K562 (cell line): ENCODE results near the gene ZNF202. TPM values are rescaled to one million over a fixed set of nuclear protein-coding genes. Genes with fewer than 3 reads are reported as not detected.

Source experiments
- ATAC-seq: fragments of 200-7000 bp; cut with Tn5 transposase; 3 replicates; pipeline ENCODE4 v1.9.1; 2020; ENCODE audit warnings: moderate library complexity
- BruUV-seq: library from RNA; stranded (reverse); fragments of 400-500 nt; replicated peaks from 2 replicates; lab custom pipeline; 2021; lab: Mats Ljungman, UMichigan
- CTCF ChIA-PET: fragments of 300-600 bp; formaldehyde crosslinking; extraction: SDS; loops from one replicate; lab custom pipeline; 2021; ENCODE audit warnings: low intra/inter-chr PET ratio; lab: Yijun Ruan, JAX
- POLR2A ChIA-PET: fragments of 300-600, 350-650 bp; sonication (Branson Sonifier 250); formaldehyde crosslinking; extraction: SDS; loops from one replicate; lab custom pipeline; 2021; ENCODE audit warnings: antibody characterized with exemption, inconsistent platforms; lab: Yijun Ruan, JAX
- DNase-seq, 4 experiments: peaks; one replicate each; pipeline versions ENCODE4 v3.0.0 to v3.0.0-alpha.2; 2011 to 2018; ENCODE audit warnings: low spot score in 3 of 4, mixed read lengths in 3 of 4; ENCODE audit errors: extremely low read depth in 1 of 4
- FAIRE-seq: peaks from 2 replicates; lab custom pipeline; 2011; peaks lifted over from hg19 to GRCh38; lab: Jason Lieb, UNC
- H2AFZ ChIP-seq: 2 replicates; pipeline ENCODE4 v1.6.0; 2011; ENCODE audit warnings: low read depth, low read length, control low read depth, inconsistent platforms
- H3K27ac ChIP-seq: fragments of 200-600 bp; 3 replicates; pipeline ENCODE4 v1.8.0; 2011; ENCODE audit warnings: low read depth, mild to moderate bottlenecking, control low read depth, inconsistent platforms, low read length, moderate library complexity, mixed read lengths; ENCODE audit errors: extremely low read depth
- H3K27me3 ChIP-seq, 2 experiments: fragments of 300-600 bp in 1 of 2; 2 replicates in 1 of 2; 3 replicates in 1 of 2; pipeline versions ENCODE4 v1.6.0 to v1.8.0; 2011; ENCODE audit warnings: inconsistent platforms in 2 of 2, low read length in 2 of 2, mild to moderate bottlenecking in 1 of 2, mixed read lengths in 1 of 2, moderate library complexity in 1 of 2; ENCODE audit not compliant: control insufficient read depth in 2 of 2, insufficient read depth in 2 of 2
- H3K36me3 ChIP-seq: fragments of 300-600 bp; 3 replicates; pipeline ENCODE4 v1.8.0; 2011; ENCODE audit warnings: mild to moderate bottlenecking, low read length, inconsistent platforms; ENCODE audit not compliant: control insufficient read depth, insufficient read depth
- H3K4me1 ChIP-seq, 2 experiments: fragments of 200-600 bp in 1 of 2; replicated peaks in 1 of 2; 2 replicates in 1 of 2; 3 replicates in 1 of 2; pipeline versions ENCODE4 v1.5.1 to v1.8.0; 2011; ENCODE audit warnings: inconsistent platforms in 2 of 2, low read length in 2 of 2, mild to moderate bottlenecking in 1 of 2, mixed read lengths in 1 of 2, moderate library complexity in 1 of 2; ENCODE audit not compliant: control insufficient read depth in 2 of 2, insufficient read depth in 2 of 2
- H3K4me2 ChIP-seq: 2 replicates; pipeline ENCODE4 v1.6.1; 2011; ENCODE audit warnings: low read length, control low read depth, inconsistent platforms, mixed read lengths; ENCODE audit not compliant: insufficient read depth
- H3K4me3 ChIP-seq: fragments of 200-600 bp; sonication (generic), shearing (Covaris generic); 2 replicates; pipeline ENCODE4 v1.5.1; 2016; ENCODE audit warnings: control low read depth, inconsistent platforms
- H3K79me2 ChIP-seq: fragments of 200-600 bp; 3 replicates; pipeline ENCODE4 v1.8.0; 2011; ENCODE audit warnings: low read length, inconsistent platforms; ENCODE audit not compliant: control insufficient read depth, insufficient read depth
- H3K9ac ChIP-seq, 2 experiments: 2 replicates each; pipeline versions ENCODE4 v1.6.0 to v1.6.1; 2011; ENCODE audit warnings: low read depth in 2 of 2, low read length in 2 of 2, control low read depth in 1 of 2, inconsistent platforms in 1 of 2, mild to moderate bottlenecking in 1 of 2, mixed read lengths in 1 of 2; ENCODE audit not compliant: insufficient read depth in 1 of 2
- H3K9me1 ChIP-seq: one replicate; pipeline ENCODE4 v1.6.0; 2011; ENCODE audit warnings: inconsistent platforms, mild to moderate bottlenecking, low read length, moderate library complexity; ENCODE audit not compliant: control insufficient read depth, insufficient read depth
- H3K9me3 ChIP-seq: replicated peaks from 2 replicates; pipeline ENCODE4 v1.5.1; 2011; ENCODE audit warnings: low read depth, low read length, inconsistent platforms; ENCODE audit not compliant: control insufficient read depth, insufficient read depth
- H4K20me1 ChIP-seq: replicated peaks from 2 replicates; pipeline ENCODE4 v1.6.1; 2011; ENCODE audit warnings: low read length, inconsistent platforms, mixed read lengths; ENCODE audit not compliant: control insufficient read depth, insufficient read depth
- ATF2 ChIP-seq: sonication (generic); formaldehyde crosslinking; IDR thresholded peaks from 2 replicates; pipeline ENCODE4 v1.8.1; 2022; ENCODE audit warnings: missing genetic modification reagents
- BRD4 ChIP-seq: fragments of 200-600 bp; sonication (generic); IDR thresholded peaks from 2 replicates; pipeline ENCODE4 v1.6.1; 2017; ENCODE audit warnings: inconsistent platforms
- CC2D1A ChIP-seq: fragments of 450-650 bp; IDR thresholded peaks from 2 replicates; pipeline ENCODE4 v1.6.1; 2017; ENCODE audit warnings: mild to moderate bottlenecking
- ELF4 ChIP-seq: fragments of 450-650 bp; formaldehyde crosslinking; IDR thresholded peaks from 2 replicates; pipeline ENCODE4 v1.4.0; 2022; ENCODE audit warnings: missing genetic modification characterization
- FOXP1 ChIP-seq: sonication (generic); formaldehyde crosslinking; IDR thresholded peaks from 2 replicates; pipeline ENCODE4 v1.8.0; 2022; ENCODE audit warnings: mild to moderate bottlenecking, missing genetic modification reagents
- GATA2 ChIP-seq: sonication (generic); formaldehyde crosslinking; IDR thresholded peaks from 2 replicates; pipeline ENCODE4 v1.4.0; 2020; ENCODE audit warnings: mild to moderate bottlenecking, missing genetic modification reagents
- HDAC6 ChIP-seq: IDR thresholded peaks from 2 replicates; pipeline ENCODE4 v1.6.1; 2012; ENCODE audit warnings: low read depth, mild to moderate bottlenecking, control low read depth, inconsistent platforms, low read length, moderate library complexity
- HIVEP1 ChIP-seq: fragments of 250-450 bp; sonication (Bioruptor Pico); IDR thresholded peaks from 2 replicates; pipeline ENCODE4 v1.4.0; 2020; ENCODE audit warnings: mild to moderate bottlenecking
- ILF3 ChIP-seq: fragments of 450-650 bp; IDR thresholded peaks from 2 replicates; pipeline ENCODE4 v1.6.1; 2018; ENCODE audit warnings: antibody characterized with exemption, mild to moderate bottlenecking, moderate library complexity, borderline replicate concordance
- MBD1 ChIP-seq: fragments of 250-450 bp; sonication (Bioruptor Pico); IDR thresholded peaks from 2 replicates; pipeline ENCODE4 v1.8.0; 2022; ENCODE audit warnings: inconsistent platforms
- NR4A1 ChIP-seq, 2 experiments: fragments of 250-450 bp in 1 of 2; fragments of 450-650 bp in 1 of 2; sonication (Bioruptor Pico) in 1 of 2; IDR thresholded peaks; 2 replicates each; pipeline versions ENCODE4 v1.4.0 to v1.6.1; 2016 to 2020; ENCODE audit warnings: mild to moderate bottlenecking in 2 of 2, missing compliant biosample characterization in 1 of 2, missing genetic modification characterization in 1 of 2, moderate library complexity in 1 of 2
- PCBP1 ChIP-seq: fragments of 200-400 bp; formaldehyde crosslinking; IDR thresholded peaks from 2 replicates; pipeline ENCODE4 v1.6.1; 2018; ENCODE audit warnings: mild to moderate bottlenecking, low read depth, low read length; ENCODE audit not compliant: poor library complexity, severe bottlenecking
- POLR2H ChIP-seq: IDR thresholded peaks from 2 replicates; pipeline ENCODE4 v1.6.1; 2016; ENCODE audit warnings: missing genetic modification characterization, low read depth, mild to moderate bottlenecking, control low read depth, missing compliant biosample characterization, moderate library complexity
- RFX7 ChIP-seq: fragments of 250-450 bp; sonication (Bioruptor Pico); IDR thresholded peaks from 2 replicates; pipeline ENCODE4 v1.5.1; 2021; ENCODE audit warnings: mild to moderate bottlenecking
- RUNX1 ChIP-seq: sonication (generic); IDR thresholded peaks from 2 replicates; pipeline ENCODE4 v1.6.1; 2016; ENCODE audit warnings: antibody characterized with exemption, low read depth
- TAL1 ChIP-seq: fragments of 450-650 bp; IDR thresholded peaks from 2 replicates; pipeline ENCODE4 v1.6.1; 2016; ENCODE audit warnings: mild to moderate bottlenecking
- ZBTB1 ChIP-seq: sonication (generic); formaldehyde crosslinking; IDR thresholded peaks from 2 replicates; pipeline ENCODE4 v1.8.1; 2023; ENCODE audit warnings: missing genetic modification reagents, low read depth, mild to moderate bottlenecking, borderline replicate concordance
- ZFX ChIP-seq: sonication (generic); formaldehyde crosslinking; IDR thresholded peaks from 2 replicates; pipeline ENCODE4 v1.8.0; 2022; ENCODE audit warnings: mild to moderate bottlenecking, missing genetic modification reagents, moderate library complexity
- ZNF175 ChIP-seq: fragments of 200-800 bp; sonication (Bioruptor generic); IDR thresholded peaks from 2 replicates; pipeline ENCODE4 v1.6.1; 2016; ENCODE audit warnings: low read depth, mild to moderate bottlenecking, missing genetic modification characterization, missing compliant biosample characterization
- WGBS: fragments of 100-300 bp; shearing (Covaris generic); methylation state at CpG from one replicate; pipeline ENCODE4 v1.1.6; 2016; ENCODE audit warnings: low coverage, mixed read lengths; ENCODE audit not compliant: insufficient coverage; ENCODE audit errors: missing lambda C conversion rate; 5-methylcytosine and 5-hydroxymethylcytosine counted together
- in situ Hi-C: fragments of 300-500 bp; cut with MboI; formaldehyde crosslinking; loops from 4 replicates; pipeline ENCODE4 v1.15.0; 2018; ENCODE audit warnings: inconsistent platforms, mixed read lengths
- intact Hi-C: fragments of 100-400 bp; cut with micrococcal nuclease; formaldehyde crosslinking; loops from 2 replicates; pipeline ENCODE4 v1.14.2; 2022
- polyA plus RNA-seq, 8 experiments: library from polyadenylated mRNA; depleted of rRNA in 4 of 8; stranded (reverse) in 5 of 8; unstranded in 3 of 8; fragments of >200 nt; fragmentation: Nextera tagmentation in 2 of 8; fragmentation: Illumina TruSeq in 1 of 8; extraction: Ambion mirVana in 2 of 8; extraction: Trizol in 1 of 8; gene quantifications; 2 replicates each; pipeline versions ENCODE4 v1.2.1 to v1.2.3, GENCODE V29; 2011 to 2014; ENCODE audit warnings: inconsistent platforms in 1 of 8, missing spikeins in 1 of 8
- total RNA-seq, 7 experiments: library from RNA; depleted of rRNA in 6 of 7; stranded (reverse); fragments of >200 nt in 6 of 7; fragmentation: Illumina TruSeq in 2 of 7; extraction: Trizol in 2 of 7; gene quantifications; 2 replicates each; pipeline versions ENCODE4 v1.2.1 to v1.2.3, GENCODE V29; 2011 to 2021; ENCODE audit warnings: low replicate concordance in 1 of 7

The ZNF202 gene
- total and polyA plus RNA-seq, 9 of the 15 experiments (the other 6 are each of a cell fraction or from before 2014, with no cell fraction given), result 2.3 to 18.7 (median 12.7) TPM

GRCh38 chr11:123741159-123742030, at the start of gene ZNF202 (continued):
- no peak for TF ChIP-seq MBD1 (CRISPR knock-in tag)
- TF ChIP-seq ZNF175, result no peak
- TF ChIP-seq, all 486 proteins: peak for 123

DNA sequence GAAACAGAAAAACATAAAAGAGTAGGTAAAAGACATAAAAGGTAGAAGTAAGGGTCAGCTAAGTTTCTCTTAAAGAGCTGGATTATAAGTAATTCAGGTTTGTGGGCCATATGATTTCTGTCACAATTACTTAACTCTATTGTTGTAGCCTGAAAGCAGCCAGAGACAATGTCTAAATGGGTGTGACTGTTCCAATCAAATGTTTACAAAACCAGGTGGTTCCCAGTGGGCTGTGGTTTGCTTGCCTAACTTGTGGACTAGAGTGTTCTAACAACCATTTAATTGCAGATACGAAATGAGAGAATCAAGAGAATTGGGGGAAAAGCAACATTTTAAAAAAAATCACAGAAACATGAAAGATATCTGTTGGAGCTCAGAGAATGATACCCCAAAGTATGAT, 42.1 kb upstream of the ZNF202 start:
- H3K4me3 ChIP-seq, result no peak overlapping the region
- H3K36me3 ChIP-seq, result no peaks in the 10 kb centered on the region
- H3K27me3 ChIP-seq, result no peaks in the 10 kb centered on the region
- no peak overlapping the region for H2AFZ ChIP-seq
- FAIRE-seq (no peak), DNase-seq (no peak), ATAC-seq (no peak)
- no peaks in the 10 kb centered on the region for H3K9me1 ChIP-seq
- WGBS, result 0% methylated on average over 1 of the region's 1 CpG
- no TSS peak for BruUV-seq
- no peaks in the 10 kb centered on the region for H4K20me1 ChIP-seq
- no peak for TF ChIP-seq RUNX1
- TF ChIP-seq CC2D1A, result no peak
- no peak for TF ChIP-seq ELF4 (CRISPR knock-in tag)
- TF ChIP-seq PCBP1, result no peak
- no peak for TF ChIP-seq HIVEP1
- no peak for TF ChIP-seq ILF3
- TF ChIP-seq ZFX (CRISPR knock-in tag), result no peak
- no peak for TF ChIP-seq GATA2
- no peak for TF ChIP-seq NR4A1 (CRISPR knock-in tag; IDR thresholded peaks at IDR 0.05)
- TF ChIP-seq NR4A1 (tag; IDR thresholded peaks at IDR 0.05), result no peak
- TF ChIP-seq HDAC6, result no peak
- no peak for TF ChIP-seq BRD4
- TF ChIP-seq ZBTB1 (CRISPR knock-in tag), result no peak
- no peak for TF ChIP-seq RFX7 (CRISPR knock-in tag)
- no peak for TF ChIP-seq ATF2
- no peak for TF ChIP-seq TAL1
- TF ChIP-seq FOXP1, result no peak
- TF ChIP-seq POLR2H (tag), result no peak
- H3K9ac ChIP-seq, result no peak overlapping the region
- ChIA-PET CTCF (no interaction called here), POLR2A (no interaction called here)
- H3K4me1 ChIP-seq, result no peaks in the 10 kb centered on the region
- intact Hi-C loops, result no loop called here
- in situ Hi-C loops, result no loop called here
- H3K27ac ChIP-seq, result no peak overlapping the region
- H3K79me2 ChIP-seq, result no peaks in the 10 kb centered on the region
- H3K9me3 ChIP-seq, result no peaks in the 10 kb centered on the region
- no peak overlapping the region for H3K4me2 ChIP-seq
